SK-N-DZ (cell line): ENCODE data around the gene CMPK1.
A peak's percentile ranks its signal among the peaks of the same experiment; 100 is the strongest.
"Not testable (repeated sequence)": the region's sequence is repeated elsewhere in the genome, so short reads cannot be mapped to it uniquely, and the experiment has no call there.

Experiments
- DNase-seq: peaks from one replicate; pipeline ENCODE4 v3.0.0-alpha.2; 2015; ENCODE audit warnings: low spot score

The CMPK1 gene

DNA sequence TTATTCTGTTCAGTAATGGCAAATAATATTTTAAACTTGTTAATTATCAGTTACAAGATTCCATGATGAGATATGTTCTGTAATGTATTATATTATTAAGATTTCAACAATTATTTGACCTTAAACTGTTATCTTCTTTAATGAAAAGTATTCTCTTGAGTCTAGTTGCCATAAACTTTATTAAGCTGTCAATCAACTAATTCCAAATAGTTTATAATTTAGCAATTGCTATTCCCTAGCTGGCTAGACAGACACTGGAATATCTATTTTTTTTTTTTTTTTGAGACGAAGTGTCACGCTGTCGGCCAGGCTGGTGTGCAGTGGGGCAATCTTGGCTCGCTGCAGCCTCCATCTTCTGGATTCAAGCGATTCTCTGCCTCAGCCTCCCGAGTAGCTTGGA lies 3.8 kb downstream of the CMPK1 start:
- DNase-seq, result no peak

DNA sequence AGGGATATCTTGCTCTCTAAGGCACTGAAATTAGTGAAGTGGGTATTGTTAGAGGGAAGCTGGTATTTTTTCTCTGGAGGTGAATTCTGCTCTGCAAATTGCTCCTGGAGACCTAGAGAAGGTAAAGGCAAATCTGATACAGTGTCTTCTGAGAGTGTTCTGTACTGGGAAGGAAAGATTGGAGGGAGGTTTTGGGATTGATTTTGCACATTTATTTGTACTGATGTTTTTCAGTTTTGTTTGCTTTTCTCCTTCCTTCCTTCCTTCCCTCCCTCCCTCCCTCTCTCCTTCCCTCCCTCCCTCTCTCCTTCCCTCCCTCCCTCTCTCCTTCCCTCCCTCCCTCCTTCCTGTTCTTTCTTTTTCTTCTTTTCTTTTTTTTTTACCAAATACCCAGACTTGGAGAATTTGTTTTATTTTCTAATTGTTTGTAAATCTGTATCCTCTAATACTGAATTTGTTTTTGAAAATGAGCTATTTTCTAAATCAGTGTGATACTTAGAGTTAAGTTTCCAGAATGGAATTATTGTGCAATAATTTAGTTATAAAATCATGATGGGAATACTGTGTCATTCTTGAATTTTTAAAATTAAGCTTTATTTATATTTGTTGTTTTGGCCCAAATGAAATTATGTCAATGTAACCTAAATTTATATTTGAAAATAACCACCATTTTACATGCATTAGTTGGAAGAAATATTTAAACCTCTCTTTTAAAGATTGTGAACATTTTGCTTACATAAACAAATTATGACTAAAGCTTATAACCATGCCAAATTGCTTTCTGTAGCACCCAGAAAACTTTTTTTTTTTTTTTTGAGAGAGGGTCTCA lies 4.9 kb downstream of the CMPK1 start:
- DNase-seq, result no peak

DNA sequence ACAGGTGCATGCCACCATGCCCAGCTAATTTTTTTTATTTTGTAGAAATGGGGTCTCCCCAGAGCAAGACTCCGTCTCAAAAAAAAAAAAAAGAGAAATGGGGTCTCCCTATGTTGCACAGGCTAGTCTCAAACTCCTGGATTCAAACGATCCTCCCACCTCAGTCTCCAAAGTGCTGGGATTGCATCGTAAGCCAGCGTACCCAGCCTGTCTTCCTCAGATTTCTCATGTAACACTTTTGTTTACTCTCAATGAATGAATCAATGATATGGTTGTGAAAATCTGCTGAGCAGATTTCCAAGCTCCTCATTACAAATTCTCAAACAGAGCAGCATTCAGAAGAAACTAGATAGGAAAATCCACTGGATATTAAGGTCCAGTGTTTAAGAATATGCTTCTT lies 6.6 kb downstream of the CMPK1 start:
- DNase-seq, result no peak

DNA sequence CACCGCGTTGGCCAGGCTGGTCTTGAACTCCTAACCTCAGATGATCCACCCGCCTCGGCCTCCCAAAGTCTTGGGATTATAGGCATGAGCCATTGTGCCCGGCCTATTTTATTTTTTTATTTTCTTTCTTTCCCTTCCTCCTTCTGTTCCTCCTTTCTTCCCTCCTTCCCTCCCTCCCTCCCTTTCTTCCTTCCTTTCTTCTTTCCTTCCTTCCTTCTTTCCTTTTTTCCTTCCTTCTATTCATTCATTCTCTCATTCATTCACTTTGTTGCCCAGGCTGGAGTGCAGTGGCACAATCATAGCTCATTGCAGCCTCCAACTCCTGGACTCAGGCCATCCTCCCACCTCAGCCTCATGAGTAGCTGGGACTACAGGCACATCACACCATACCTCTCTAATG lies 13.4 kb downstream of the CMPK1 start:
- not testable (repeated sequence) for DNase-seq

DNA sequence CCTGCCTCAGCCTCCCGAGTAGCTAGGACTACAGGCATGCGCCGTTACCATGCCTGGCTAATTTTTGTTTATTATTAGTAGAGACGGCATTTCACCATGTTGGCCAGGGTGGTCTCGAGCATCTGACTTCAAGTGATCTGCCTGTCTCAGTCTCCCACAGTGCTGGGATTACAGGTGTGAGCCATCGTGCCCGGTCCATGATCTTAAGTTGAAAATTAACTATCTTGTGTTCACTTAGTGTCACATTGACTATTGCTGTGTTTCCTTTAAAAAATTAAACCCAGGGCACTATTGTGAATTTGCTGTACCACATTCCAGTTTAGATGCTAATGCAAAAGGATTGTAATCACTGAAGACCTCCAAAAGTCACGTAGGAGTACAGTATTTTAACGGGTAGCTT lies 14.1 kb downstream of the CMPK1 start:
- no peak for DNase-seq

DNA sequence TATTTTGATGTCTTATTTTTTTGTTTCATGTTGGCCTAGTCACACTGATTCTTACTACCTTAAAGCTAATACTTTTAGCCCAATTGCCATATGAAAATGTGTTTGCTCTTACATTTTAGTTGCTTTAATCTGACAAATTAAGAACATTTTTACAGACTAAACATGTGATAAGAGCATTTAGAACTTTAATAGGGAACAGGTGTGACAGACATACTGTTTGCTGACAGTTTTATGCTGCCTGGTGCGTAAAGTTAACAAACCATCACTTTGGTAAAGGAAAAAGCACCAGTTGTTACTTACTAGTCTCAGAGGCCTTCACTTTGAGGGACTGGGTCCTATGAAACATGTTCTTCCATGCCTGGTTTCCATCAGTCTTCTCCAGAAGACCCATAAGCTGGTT lies 14.7 kb downstream of the CMPK1 start:
- no peak for DNase-seq

DNA sequence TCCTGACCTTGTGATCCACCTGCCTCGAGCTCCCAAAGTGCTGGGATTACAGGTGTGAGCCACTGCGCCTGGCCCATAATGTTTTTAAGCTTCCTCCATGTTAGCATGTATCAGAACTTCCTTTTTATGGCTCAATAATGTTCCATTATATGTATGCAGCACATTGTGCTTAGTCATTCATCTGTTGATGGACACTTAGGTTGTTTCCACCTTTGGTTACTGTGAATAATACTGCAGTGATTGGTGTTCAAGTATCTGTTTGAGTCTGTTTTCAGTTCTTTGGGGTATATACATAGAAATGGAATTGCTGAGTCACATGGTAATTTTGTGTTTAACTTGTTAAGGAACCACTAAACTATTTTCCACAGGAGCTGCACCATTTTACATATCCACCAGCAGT lies 17.7 kb downstream of the CMPK1 start:
- no peak for DNase-seq

DNA sequence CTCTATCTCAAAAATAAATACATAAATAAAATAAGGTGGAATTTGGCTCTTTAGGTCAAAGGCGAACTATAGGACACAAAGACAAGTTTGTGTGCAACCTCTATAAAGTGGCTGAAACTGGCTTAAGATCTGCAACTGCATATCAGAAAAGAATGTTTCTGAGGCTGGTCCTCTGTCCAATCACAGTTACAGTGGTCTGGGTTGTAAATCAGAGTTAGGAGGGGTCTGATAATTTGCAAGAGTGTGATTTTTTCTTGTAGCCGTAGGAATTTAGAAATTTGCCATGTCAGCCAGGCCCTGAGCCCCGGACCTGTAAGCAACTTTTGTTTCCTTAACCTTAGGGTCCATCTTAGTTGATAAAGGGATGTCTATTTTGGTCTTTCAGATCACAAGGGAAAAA lies 27.8 kb downstream of the CMPK1 start:
- DNase-seq, result no peak

DNA sequence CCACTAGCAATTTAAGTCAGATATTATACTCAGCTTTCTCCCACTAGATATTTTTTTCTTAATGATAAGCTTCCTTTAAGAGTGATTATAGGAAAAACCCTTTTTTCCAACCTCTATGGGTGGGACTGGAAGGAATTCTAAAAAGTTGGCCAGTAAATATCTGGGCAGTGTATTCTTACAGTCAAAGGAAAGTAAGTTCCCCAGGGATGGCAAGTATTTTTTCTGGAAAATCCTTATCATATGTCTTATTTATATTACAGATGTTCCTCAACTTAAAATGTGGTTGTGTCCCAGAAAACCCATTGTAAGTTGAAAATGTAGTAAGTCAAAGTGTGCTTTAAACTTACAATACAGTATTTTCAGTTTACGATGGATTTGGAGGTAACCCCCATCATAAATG lies 29.2 kb downstream of the CMPK1 start:
- no peak for DNase-seq

DNA sequence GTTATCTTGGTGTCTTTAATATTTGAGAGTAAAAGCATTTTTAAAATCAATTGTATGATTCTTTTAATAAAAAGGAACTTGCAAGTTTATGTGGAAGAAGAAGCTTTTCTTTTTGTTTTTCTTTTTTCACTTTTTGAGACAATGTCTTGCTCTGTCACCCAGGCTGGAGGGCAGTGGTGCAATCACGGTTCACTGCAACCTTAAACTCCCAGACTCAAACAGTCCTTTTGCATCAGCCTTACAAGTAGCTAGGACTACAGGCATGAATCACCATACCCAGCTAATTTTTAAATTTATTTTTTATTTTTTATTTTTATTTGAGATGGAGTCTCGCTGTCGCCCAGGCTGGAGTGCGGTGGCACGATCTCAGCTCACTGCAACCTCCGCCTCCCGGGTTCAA lies 34.1 kb downstream of the CMPK1 start:
- no peak for DNase-seq

DNA sequence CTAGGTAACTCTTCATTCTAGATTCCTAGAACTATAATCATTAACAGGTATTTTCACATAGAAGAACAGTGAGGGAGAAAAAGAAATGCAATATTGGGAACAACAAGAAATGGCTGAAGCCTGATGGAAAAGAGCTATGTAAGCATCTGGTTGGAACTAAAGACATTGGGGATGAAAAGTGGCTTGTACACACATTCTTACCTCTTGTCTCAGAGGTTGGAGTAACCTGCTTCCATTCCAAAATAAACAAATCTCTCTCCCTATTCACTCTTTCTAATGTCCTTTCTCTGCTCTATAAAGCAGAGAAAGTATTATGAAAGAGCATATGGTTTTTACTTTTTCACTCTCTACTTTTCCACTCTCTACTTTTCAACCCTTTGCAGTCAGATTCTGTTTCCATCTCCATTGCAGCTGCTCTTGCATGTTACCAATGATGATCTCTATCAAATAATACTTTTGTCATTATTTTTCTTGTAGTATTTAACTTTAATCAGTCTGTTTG lies 37.5 kb downstream of the CMPK1 start:
- DNase-seq, result no peak

DNA sequence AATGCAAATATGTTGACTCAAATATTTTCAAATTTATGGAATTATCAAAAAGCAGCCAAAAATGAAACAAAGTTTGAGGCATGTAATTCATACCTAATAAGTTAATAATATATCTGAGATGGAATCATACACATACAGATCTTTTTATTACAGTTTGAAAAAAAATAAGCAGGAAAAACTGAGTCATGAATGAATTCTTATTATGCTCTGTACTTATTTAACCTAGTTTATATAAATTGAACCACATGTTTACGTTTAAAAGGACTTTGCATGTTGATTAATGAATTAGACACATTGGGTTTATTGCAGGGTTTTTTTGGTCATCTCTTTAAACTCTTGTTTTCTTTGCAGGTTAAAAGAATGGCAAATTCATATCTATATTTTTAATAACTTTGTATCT lies 40.9 kb downstream of the CMPK1 start:
- no peak for DNase-seq

DNA sequence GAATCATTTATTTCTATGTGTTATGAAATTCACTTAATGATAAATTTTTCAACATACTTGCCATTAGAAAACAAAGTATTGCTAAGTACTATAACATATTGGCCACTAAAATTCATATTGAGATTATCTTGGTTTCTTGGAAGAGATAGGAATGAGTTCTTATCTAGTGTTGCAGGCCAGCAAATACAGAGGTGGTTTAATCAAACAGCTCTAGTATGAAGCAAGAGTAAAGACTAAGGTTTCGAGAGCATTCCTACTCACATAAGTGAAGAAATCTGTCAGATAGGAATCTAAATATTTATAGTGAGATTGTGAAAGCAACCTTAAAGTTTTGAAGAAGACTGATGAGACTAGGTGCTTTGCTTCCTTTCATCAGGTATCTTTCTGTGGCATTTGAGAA lies 44.6 kb downstream of the CMPK1 start:
- no peak for DNase-seq

DNA sequence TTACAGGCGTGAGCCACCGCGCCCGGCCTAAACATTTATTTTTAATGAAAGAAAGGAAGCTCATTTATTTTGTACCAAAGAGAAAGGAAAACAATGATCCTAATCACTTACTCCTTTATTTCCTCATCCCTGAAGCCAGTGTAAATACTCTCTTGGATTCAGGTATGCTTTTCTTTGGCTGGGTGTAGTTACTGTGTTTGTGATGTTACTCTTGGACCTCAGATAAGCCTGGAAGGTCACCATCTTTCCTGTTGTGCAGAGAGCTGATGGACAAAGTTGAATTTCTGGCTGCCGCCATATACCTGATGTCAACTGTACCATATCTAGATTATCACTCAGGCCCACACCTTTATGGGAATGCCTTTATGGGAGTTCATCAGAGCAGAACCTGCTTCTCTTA lies 47.1 kb downstream of the CMPK1 start:
- no peak for DNase-seq

DNA sequence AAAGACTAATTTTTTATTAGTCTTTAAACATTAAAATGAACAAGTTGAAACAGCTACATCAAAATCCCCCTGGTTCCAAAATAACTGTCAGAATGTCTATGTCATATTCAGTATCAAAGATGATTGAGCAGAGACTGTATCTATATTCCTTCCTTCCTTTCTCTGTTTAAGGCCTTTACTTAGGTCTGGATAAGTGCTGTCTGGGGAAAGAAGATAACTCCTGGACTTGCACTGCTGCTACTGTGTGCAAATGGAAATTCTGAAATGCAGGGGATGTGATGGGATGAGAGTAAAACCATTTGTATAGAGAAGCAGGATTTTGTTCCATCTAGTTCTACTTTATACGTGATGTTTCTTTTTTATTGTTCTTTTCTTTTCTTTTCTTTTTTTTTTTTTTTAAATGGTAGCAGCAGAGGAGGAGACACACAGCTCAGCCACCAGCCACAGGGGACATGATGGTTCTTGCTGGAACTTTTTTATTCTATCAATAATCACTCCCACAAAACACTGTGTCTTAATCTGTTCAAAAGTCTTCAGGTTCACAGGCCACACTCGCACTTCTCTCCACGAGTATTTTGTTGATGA lies 48.9 kb downstream of the CMPK1 start:
- DNase-seq, result no peak

DNA sequence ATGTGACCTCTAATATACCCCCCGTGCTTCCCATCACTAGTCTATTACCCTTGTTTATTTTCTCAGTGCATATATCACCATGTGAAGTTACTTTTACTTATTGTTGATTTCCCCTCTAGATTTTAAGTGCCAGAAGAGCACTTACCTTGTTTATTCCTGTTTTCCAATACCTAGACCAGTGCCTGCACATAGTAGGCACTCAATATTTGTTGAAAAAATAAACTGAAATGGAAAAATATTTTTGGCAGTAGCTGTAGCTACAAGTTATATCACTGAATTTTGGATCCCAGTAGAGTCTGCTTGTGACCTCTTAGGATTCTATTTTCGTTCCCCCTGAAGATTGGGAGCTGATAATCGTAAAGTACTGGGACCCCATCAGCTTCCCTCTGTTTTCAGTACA lies 50.5 kb downstream of the CMPK1 start:
- no peak for DNase-seq

DNA sequence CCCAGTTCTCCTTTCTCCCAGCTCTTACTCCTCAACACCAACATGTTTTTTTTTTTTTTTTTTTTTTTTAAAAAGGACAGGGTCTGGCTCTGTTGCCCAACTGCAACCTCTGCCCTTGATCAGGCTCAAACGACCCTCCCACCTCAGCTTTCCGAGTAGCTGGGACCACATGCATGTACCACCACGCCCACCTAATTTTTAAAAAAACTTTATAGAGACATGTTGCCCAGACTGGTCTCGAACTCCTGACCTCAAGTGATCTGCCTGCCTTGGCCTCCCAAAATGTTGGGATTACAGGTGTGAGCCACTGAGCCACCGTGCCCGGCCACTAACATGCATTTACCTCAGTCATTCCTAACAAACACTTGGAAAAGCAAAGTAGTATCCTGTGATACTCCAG lies 51.4 kb downstream of the CMPK1 start:
- no peak for DNase-seq

DNA sequence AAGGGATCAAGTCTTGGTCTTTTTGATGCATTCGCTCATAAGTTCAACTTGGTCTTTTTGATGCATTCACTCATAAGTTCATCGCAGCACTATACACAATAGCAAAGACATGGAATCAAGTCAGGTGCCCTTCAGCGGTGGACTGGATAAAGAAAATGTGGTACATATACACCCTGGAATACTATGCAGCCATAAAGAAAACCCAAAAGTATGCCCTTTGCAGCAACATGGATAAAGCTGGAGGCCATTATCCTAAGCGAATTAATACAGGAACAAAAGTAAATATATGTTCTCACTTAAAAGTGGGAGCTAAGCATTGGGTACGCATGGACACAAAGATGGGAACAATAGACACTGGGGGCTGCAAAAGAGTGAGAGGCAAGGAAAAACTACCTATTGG lies 52.7 kb downstream of the CMPK1 start:
- DNase-seq, result no peak

DNA sequence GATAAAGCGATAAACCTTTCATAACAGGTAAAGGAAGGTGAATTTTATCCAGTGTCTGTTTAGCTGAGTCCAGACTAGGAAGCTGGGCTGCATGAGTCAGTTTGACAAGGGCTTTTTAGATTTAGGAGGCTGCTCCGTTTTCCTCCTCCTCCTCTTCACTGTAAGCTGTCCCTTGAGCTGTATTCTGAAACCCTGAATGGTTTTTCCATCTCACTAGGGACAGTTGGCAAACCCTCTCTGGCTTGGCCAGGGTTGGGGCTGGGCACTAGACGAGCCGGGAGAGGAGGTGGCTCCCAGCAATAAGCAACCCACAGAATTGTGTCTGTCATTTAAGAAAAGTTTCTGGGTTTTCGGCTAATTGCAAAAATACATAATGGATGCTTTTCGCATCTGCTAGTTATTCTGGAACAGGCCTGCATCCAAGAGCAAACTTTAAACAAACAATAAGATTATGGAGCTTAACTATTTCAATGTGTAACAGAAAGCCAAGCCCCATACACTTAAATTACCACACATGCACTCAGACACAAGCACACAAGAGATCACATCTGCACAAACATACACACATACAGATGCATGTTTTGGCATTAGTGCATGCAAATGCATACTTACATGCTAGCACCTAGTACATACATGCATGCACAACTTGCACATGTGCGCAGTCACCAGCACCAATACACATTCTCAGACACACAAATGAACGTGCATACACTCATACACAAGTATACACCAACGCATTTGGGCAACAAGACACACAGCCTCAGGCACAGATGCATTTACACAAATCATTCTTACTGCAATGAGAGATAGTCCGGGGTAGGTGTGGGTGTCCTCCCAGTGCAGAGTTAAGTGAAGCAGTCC lies 54.7 kb downstream of the CMPK1 start:
- peak; percentile 4 for DNase-seq

DNA sequence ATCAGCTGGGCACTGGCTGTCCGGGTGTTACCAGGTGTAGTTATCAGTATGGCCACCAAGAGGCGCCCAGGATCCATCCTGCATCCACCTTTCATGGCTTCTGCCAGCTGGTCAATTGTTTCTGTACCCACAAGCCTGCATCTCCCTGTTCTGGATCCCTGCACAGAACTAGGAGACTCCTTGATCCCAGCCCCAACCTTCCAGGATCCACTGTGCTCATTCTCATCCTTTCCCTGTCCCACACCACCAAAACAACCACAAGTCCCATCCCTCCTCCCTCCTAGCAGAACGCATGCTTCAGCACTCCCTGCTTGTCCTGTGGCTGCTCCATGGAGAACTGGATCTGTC lies 55.3 kb downstream of the CMPK1 start:
- peak; percentile 55 for DNase-seq

DNA sequence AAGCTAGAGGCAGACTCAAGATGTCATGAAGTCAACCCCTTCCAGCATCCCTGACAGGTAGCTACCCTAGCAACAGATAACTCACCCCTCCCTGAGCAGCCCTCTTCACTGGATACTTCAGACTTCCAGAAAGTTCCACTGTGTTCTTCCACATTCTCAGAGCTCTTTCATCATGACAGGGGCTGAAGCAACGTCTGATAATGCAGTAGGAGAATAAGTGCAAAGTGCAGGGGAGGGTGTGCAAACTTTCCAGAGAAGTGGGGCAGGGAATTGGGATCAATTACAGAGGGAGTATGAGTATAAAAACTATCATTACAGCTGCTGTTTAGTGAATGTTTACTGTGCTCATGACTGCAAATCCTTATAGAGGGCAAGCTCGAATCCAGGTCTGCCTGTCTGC lies 56.1 kb downstream of the CMPK1 start:
- no peak for DNase-seq

DNA sequence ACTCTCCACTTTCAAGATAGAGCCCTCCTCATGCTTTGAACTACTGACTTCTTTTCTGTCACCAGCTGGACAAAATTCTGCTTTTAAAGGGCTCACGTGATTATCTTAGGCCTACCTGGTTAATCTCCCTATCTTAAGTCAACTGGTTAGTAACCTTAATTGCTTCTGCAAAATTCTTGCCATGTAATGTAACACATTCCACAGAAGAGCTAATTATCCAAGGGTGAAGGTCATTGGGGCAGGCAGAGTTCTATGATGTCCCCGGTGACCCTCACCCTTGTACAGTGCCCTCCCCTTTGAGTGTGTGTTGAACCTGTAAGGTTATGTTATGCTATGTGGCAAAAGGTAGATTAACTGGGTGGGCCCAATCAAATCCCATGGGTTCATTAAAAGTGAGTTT lies 57.3 kb downstream of the CMPK1 start:
- no peak for DNase-seq

DNA sequence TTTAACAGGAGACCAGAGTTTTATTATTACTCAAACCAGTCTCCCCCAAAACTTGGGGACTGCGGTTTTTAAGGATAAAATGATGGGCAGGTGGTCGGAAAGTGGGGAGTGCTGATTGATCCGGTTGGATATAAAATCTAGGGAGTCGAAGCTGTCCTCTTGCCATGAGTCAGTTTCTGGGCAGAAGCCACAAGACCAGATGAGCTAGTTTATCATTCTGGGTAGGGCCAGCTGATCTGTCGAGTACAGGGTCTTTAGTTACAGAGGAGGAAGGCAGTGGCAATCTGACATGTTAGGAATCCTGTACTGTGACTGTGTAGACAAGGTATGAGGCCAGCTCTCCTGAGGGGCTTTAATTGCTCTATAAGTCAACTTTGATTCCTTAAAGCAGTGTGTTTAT lies 59.6 kb downstream of the CMPK1 start:
- DNase-seq, result no peak
